Esophagus squamous epithelium (tissue), 4 donors: ENCODE data around the gene CYP2A6.
"Not testable (repeated sequence)": the region's sequence is repeated elsewhere in the genome, so short reads cannot be mapped to it uniquely, and the experiment has no call there.

Source experiments
- CTCF ChIP-seq, 6 experiments: fragments of 450-650 bp in 4 of 6; fragments of 200-600 bp in 2 of 6; sonication (generic) in 2 of 6; IDR thresholded peaks; one replicate each; pipeline ENCODE4 v1.5.1; 2016 to 2019; ENCODE audit warnings: antibody characterized with exemption in 6 of 6, mild to moderate bottlenecking in 4 of 6, moderate library complexity in 4 of 6
- POLR2A ChIP-seq, 4 donors: fragments of 450-650 bp; IDR thresholded peaks; one replicate each; pipeline ENCODE4 v1.6.1; 2017; ENCODE audit warnings: antibody characterized with exemption in 4 of 4, mild to moderate bottlenecking in 4 of 4, moderate library complexity in 3 of 4

- not testable (repeated sequence) for TF ChIP-seq CTCF, POLR2A (IDR thresholded peaks at IDR 0.05)
These were observed 49.7 kb upstream of the CYP2A6 start for GRCh38 chr19:40899964-40900363.
